K562 (cell line): ENCODE results near the gene RNF112. TPM values are rescaled to one million over a fixed set of nuclear protein-coding genes. Genes with fewer than 3 reads are reported as not detected.

ENCODE experiments used
- BRF1 ChIP-seq: IDR thresholded peaks from 3 replicates; pipeline ENCODE4 v1.6.1; 2011; ENCODE audit warnings: borderline replicate concordance, mild to moderate bottlenecking; ENCODE audit not compliant: insufficient read length; ENCODE audit errors: extremely low read depth
- EP300 ChIP-seq: IDR thresholded peaks from 2 replicates; pipeline ENCODE4 v1.6.1; 2012; ENCODE audit warnings: low read length, improper control_type of control experiment
- FOXJ3 ChIP-seq: sonication (generic); formaldehyde crosslinking; IDR thresholded peaks from 2 replicates; pipeline ENCODE4 v1.4.0; 2020; ENCODE audit warnings: mild to moderate bottlenecking, missing genetic modification reagents
- GTF2F1 ChIP-seq: IDR thresholded peaks from 2 replicates; pipeline ENCODE4 v1.6.1; 2011; ENCODE audit warnings: low read depth, low read length, improper control_type of control experiment
- HDAC2 ChIP-seq: fragments of 450-650 bp; IDR thresholded peaks from 2 replicates; pipeline ENCODE4 v1.6.1; 2016; ENCODE audit warnings: mild to moderate bottlenecking
- MAZ ChIP-seq, 2 experiments: fragments of 450-650 bp in 1 of 2; sonication (generic) in 1 of 2; formaldehyde crosslinking; IDR thresholded peaks in 1 of 2; conservative IDR thresholded peaks in 1 of 2; 2 replicates each; pipeline versions ENCODE4 v1.4.0 to v1.5.0; 2020; ENCODE audit warnings: mild to moderate bottlenecking in 1 of 2, missing genetic modification reagents in 1 of 2
- MCM3 ChIP-seq: fragments of 450-650 bp; IDR thresholded peaks from 2 replicates; pipeline ENCODE4 v1.6.1; 2016
- MTA3 ChIP-seq: fragments of 450-650 bp; formaldehyde crosslinking; IDR thresholded peaks from 2 replicates; pipeline ENCODE4 v1.6.1; 2017; ENCODE audit warnings: mild to moderate bottlenecking, borderline replicate concordance
- MYC ChIP-seq, 2 experiments: fragments of 250-450 bp in 1 of 2; sonication (Bioruptor Pico) in 1 of 2; IDR thresholded peaks; 2 replicates each; pipeline versions ENCODE4 v1.5.1 to v1.6.1; 2012 to 2021; ENCODE audit warnings: low read depth in 2 of 2, borderline replicate concordance in 1 of 2, improper control_type of control experiment in 1 of 2, low read length in 1 of 2, mild to moderate bottlenecking in 1 of 2, moderate library complexity in 1 of 2
- NCOA2 ChIP-seq, 2 experiments: fragments of 450-650 bp; IDR thresholded peaks; 2 replicates each; pipeline ENCODE4 v1.6.1; 2018; ENCODE audit warnings: mild to moderate bottlenecking in 2 of 2, moderate library complexity in 1 of 2; ENCODE audit not compliant: partially characterized antibody in 2 of 2
- NFRKB ChIP-seq: fragments of 450-650 bp; IDR thresholded peaks from 2 replicates; pipeline ENCODE4 v1.6.1; 2016; ENCODE audit warnings: low read depth
- NRF1 ChIP-seq, 2 experiments: fragments of 450-650 bp; IDR thresholded peaks in 1 of 2; conservative IDR thresholded peaks in 1 of 2; 2 replicates each; pipeline ENCODE4 v1.6.1; 2014; ENCODE audit warnings: mild to moderate bottlenecking in 2 of 2
- POLR3G ChIP-seq: IDR thresholded peaks from 2 replicates; pipeline ENCODE4 v1.6.1; 2011; ENCODE audit not compliant: insufficient read length, insufficient replicate concordance; ENCODE audit errors: extremely low read depth
- PURB ChIP-seq: sonication (generic); formaldehyde crosslinking; IDR thresholded peaks from 2 replicates; pipeline ENCODE4 v1.9.0; 2021; ENCODE audit warnings: low read depth, mild to moderate bottlenecking, missing genetic modification reagents
- SMAD4 ChIP-seq: fragments of 250-450 bp; sonication (Bioruptor Pico); conservative IDR thresholded peaks from 2 replicates; pipeline ENCODE4 v1.8.0; 2021; ENCODE audit warnings: inconsistent platforms, mild to moderate bottlenecking, moderate library complexity
- SMARCA4 ChIP-seq: fragments of 450-650 bp; IDR thresholded peaks from 2 replicates; pipeline ENCODE4 v1.6.1; 2016
- TCF7 ChIP-seq: sonication (generic); IDR thresholded peaks from 2 replicates; pipeline ENCODE4 v1.6.1; 2016; ENCODE audit warnings: antibody characterized with exemption, borderline replicate concordance
- YY1 ChIP-seq, 3 experiments: IDR thresholded peaks; 2 replicates each; pipeline ENCODE4 v1.6.1; 2011; ENCODE audit warnings: low read length in 2 of 3, mild to moderate bottlenecking in 2 of 3, moderate library complexity in 2 of 3, borderline replicate concordance in 1 of 3, control low read depth in 1 of 3, low read depth in 1 of 3; ENCODE audit not compliant: insufficient read depth in 3 of 3, insufficient replicate concordance in 2 of 3, control insufficient read depth in 1 of 3, insufficient read length in 1 of 3; ENCODE audit errors: extremely low read depth in 1 of 3
- ZNF24 ChIP-seq: fragments of 450-650 bp; IDR thresholded peaks from 2 replicates; pipeline ENCODE4 v1.6.1; 2016
- ZNF507 ChIP-seq: conservative IDR thresholded peaks from 2 replicates; pipeline ENCODE4 v1.6.1; 2017; ENCODE audit warnings: missing genetic modification characterization, missing compliant biosample characterization
- ZNF584 ChIP-seq: fragments of 200-800 bp; sonication (Bioruptor generic); IDR thresholded peaks from 2 replicates; pipeline ENCODE4 v1.6.1; 2016; ENCODE audit warnings: low read depth, mild to moderate bottlenecking, missing genetic modification characterization, missing compliant biosample characterization
- ZNF778 ChIP-seq: fragments of 450-650 bp; formaldehyde crosslinking; IDR thresholded peaks from 2 replicates; pipeline ENCODE4 v1.4.0; 2020; ENCODE audit warnings: mild to moderate bottlenecking, moderate library complexity
- polyA plus RNA-seq, 8 experiments: library from polyadenylated mRNA; depleted of rRNA in 4 of 8; stranded (reverse) in 5 of 8; unstranded in 3 of 8; fragments of >200 nt; fragmentation: Nextera tagmentation in 2 of 8; fragmentation: Illumina TruSeq in 1 of 8; extraction: Ambion mirVana in 2 of 8; extraction: Trizol in 1 of 8; gene quantifications; 2 replicates each; pipeline versions ENCODE4 v1.2.1 to v1.2.3, GENCODE V29; 2011 to 2014; ENCODE audit warnings: inconsistent platforms in 1 of 8, missing spikeins in 1 of 8
- total RNA-seq, 7 experiments: library from RNA; depleted of rRNA in 6 of 7; stranded (reverse); fragments of >200 nt in 6 of 7; fragmentation: Illumina TruSeq in 2 of 7; extraction: Trizol in 2 of 7; gene quantifications; 2 replicates each; pipeline versions ENCODE4 v1.2.1 to v1.2.3, GENCODE V29; 2011 to 2021; ENCODE audit warnings: low replicate concordance in 1 of 7
- TF ChIP-seq, protein P1 (sequence below): fragments of 250-450 bp; sonication (Bioruptor Pico); IDR thresholded peaks from 2 replicates; pipeline ENCODE4 v1.6.1; 2021; ENCODE audit warnings: mild to moderate bottlenecking
- TF ChIP-seq, protein P2 (sequence below), 2 experiments: fragments of 450-650 bp in 1 of 2; sonication (generic) in 1 of 2; formaldehyde crosslinking; conservative IDR thresholded peaks; 2 replicates each; pipeline versions ENCODE4 v1.4.0 to v1.8.1; 2020 to 2022; ENCODE audit warnings: mild to moderate bottlenecking in 1 of 2, missing genetic modification reagents in 1 of 2
- TF ChIP-seq, protein P3 (sequence below), 2 experiments: fragments of 200-800 bp in 1 of 2; sonication (Bioruptor generic) in 1 of 2; sonication (generic) in 1 of 2; formaldehyde crosslinking in 1 of 2; IDR thresholded peaks in 1 of 2; conservative IDR thresholded peaks in 1 of 2; 2 replicates each; pipeline versions ENCODE4 v1.5.0 to v1.6.1; 2016 to 2020; ENCODE audit warnings: missing compliant biosample characterization in 1 of 2, missing genetic modification characterization in 1 of 2, missing genetic modification reagents in 1 of 2

RNF112 gene
- total and polyA plus RNA-seq, 9 of the 15 experiments (the other 6 are each of a cell fraction or from before 2014, with no cell fraction given) = 0.05 TPM; not detected in 8

DNA sequence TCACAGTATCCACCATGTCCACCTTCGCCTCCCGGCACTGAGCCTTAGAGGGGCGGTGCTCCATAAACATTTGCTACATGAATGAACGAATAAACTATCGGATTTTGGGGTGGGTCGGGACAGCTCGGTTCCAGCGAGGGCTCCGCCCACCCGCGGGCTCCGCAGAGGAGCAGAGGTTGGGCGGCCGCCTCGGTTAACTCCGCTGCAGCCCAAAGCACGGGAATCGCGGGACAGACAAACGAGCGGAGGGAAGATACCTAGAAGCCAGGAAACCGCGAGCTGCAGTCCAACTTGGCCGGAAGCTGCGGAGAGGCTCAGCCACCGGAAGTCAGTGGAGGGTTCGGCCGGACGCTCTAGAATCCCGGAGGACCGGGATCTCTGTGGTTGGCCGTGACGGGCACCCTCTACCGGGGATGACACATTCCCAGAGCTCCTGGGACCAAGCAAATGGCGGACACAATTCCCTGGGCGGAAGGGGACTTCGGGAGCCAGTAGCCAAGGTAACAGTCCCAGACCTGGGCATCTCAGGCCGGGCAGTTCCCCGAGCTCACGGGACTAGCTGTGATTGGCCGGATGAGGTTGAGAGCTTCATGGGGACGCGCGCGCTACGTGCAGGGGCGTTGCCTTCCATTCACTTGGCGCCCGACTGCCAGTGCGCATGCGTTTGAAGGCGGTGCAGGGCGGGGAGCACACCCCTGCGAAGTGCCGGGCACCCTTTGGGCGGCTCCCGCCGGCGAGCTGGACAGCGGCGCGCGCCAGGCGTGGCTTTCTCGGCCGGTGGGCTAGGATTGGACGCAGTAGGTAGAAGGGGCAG, 33.2 kb upstream of the RNF112 start (continued):
- no peak for TF ChIP-seq NFRKB
- TF ChIP-seq SMAD4 (CRISPR knock-in tag) = no peak
- TF ChIP-seq, protein P1, sequence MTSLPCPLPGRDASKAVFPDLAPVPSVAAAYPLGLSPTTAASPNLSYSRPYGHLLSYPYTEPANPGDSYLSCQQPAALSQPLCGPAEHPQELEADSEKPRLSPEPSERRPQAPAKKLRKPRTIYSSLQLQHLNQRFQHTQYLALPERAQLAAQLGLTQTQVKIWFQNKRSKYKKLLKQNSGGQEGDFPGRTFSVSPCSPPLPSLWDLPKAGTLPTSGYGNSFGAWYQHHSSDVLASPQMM (CRISPR knock-in tag) = no peak
- TF ChIP-seq, protein P2, sequence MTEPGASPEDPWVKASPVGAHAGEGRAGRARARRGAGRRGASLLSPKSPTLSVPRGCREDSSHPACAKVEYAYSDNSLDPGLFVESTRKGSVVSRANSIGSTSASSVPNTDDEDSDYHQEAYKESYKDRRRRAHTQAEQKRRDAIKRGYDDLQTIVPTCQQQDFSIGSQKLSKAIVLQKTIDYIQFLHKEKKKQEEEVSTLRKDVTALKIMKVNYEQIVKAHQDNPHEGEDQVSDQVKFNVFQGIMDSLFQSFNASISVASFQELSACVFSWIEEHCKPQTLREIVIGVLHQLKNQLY (CRISPR knock-in tag; conservative IDR thresholded peaks at IDR 0.05) = no peak
- TF ChIP-seq HDAC2 = peak; percentile 51; the same call in 1 of the 2 replicates
- TF ChIP-seq ZNF778 = no peak
- TF ChIP-seq, protein P3, sequence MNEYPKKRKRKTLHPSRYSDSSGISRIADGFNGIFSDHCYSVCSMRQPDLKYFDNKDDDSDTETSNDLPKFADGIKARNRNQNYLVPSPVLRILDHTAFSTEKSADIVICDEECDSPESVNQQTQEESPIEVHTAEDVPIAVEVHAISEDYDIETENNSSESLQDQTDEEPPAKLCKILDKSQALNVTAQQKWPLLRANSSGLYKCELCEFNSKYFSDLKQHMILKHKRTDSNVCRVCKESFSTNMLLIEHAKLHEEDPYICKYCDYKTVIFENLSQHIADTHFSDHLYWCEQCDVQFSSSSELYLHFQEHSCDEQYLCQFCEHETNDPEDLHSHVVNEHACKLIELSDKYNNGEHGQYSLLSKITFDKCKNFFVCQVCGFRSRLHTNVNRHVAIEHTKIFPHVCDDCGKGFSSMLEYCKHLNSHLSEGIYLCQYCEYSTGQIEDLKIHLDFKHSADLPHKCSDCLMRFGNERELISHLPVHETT (CRISPR knock-in tag; conservative IDR thresholded peaks at IDR 0.05 in 1 of 2, IDR thresholded peaks at IDR 0.05 in 1 of 2) = peak in 1 of 2 experiments; percentile 81; a peak in 2 of 4 replicates
- peak; percentile 8 to 92 (median 84) for TF ChIP-seq YY1 (IDR thresholded peaks at IDR 0.05; ENCODE audit: borderline replicate concordance in 1 of 3, control insufficient read depth in 1 of 3, extremely low read depth in 1 of 3, insufficient read depth in 3 of 3, insufficient read length in 1 of 3, insufficient replicate concordance in 2 of 3, low read depth in 1 of 3, low read length in 2 of 3)
- no peak for TF ChIP-seq MYC (IDR thresholded peaks at IDR 0.05; ENCODE audit: low read depth, low read length)
- no peak for TF ChIP-seq MYC (CRISPR knock-in tag; IDR thresholded peaks at IDR 0.05; ENCODE audit: borderline replicate concordance, low read depth)
- no peak for TF ChIP-seq NCOA2 (IDR thresholded peaks at IDR 0.05; ENCODE audit: partially characterized antibody in 2 of 2)
- TF ChIP-seq TCF7 = no peak
- no peak for TF ChIP-seq MTA3
- no peak for TF ChIP-seq POLR3G
- no peak for TF ChIP-seq ZNF584 (CRISPR knock-in tag)
- TF ChIP-seq EP300 = no peak
- TF ChIP-seq FOXJ3 (CRISPR knock-in tag) = no peak
- no peak for TF ChIP-seq MCM3
- no peak for TF ChIP-seq ZNF24
- TF ChIP-seq SMARCA4 = no peak
- no peak for TF ChIP-seq PURB (CRISPR knock-in tag)
- no peak for TF ChIP-seq ZNF507
- peak in 1 of 2 experiments; percentile 52; a peak in 2 of 4 replicates for TF ChIP-seq MAZ (CRISPR knock-in tag; conservative IDR thresholded peaks at IDR 0.05 in 1 of 2, IDR thresholded peaks at IDR 0.05 in 1 of 2)
- TF ChIP-seq BRF1 = no peak
- peak; percentile 98 to 99 for TF ChIP-seq NRF1 (conservative IDR thresholded peaks at IDR 0.05 in 1 of 2, IDR thresholded peaks at IDR 0.05 in 1 of 2)
- no peak for TF ChIP-seq GTF2F1
